NCI-H82 treated with DMSO at 0.1 percent for 48 hours (cell line): ENCODE measurements around the gene ZNF506.
"Not testable (repeated sequence)": the region's sequence is repeated elsewhere in the genome, so short reads cannot be mapped to it uniquely, and the experiment has no call there.

ENCODE experiments used
- DNase-seq: peaks from one replicate; lab custom pipeline; 2025; ENCODE audit not compliant: unreplicated experiment; lab: John Stamatoyannopoulos, UW

ZNF506 gene

GRCh38 chr19:19745496-19746285 is 75.9 kb downstream of the ZNF506 start:
- DNase-seq: no peak

- DNase-seq: no peak
Observed at GRCh38 chr19:19744641-19745040, 76.9 kb downstream of the ZNF506 start.

- DNase-seq: not testable (repeated sequence)
Observed at GRCh38 chr19:19743921-19744320, 77.6 kb downstream of the ZNF506 start.

- no peak for DNase-seq
Observed at GRCh38 chr19:19743176-19743575, 78.4 kb downstream of the ZNF506 start.

GRCh38 chr19:19742773-19743172 is 78.8 kb downstream of the ZNF506 start:
- no peak for DNase-seq
